C4-2B (cell line): ENCODE measurements around the gene ZNF775.

ENCODE experiments used
- H3K27ac ChIP-seq: fragments of 450-650 bp; 2 replicates; pipeline ENCODE4 v1.5.1; 2017
- CTCF ChIP-seq: fragments of 450-650 bp; conservative IDR thresholded peaks from 2 replicates; pipeline ENCODE4 v1.5.1; 2017; ENCODE audit warnings: mild to moderate bottlenecking
- ZFX ChIP-seq: fragments of 450-650 bp; IDR thresholded peaks from 2 replicates; pipeline ENCODE4 v1.6.1; 2017

The ZNF775 gene

DNA sequence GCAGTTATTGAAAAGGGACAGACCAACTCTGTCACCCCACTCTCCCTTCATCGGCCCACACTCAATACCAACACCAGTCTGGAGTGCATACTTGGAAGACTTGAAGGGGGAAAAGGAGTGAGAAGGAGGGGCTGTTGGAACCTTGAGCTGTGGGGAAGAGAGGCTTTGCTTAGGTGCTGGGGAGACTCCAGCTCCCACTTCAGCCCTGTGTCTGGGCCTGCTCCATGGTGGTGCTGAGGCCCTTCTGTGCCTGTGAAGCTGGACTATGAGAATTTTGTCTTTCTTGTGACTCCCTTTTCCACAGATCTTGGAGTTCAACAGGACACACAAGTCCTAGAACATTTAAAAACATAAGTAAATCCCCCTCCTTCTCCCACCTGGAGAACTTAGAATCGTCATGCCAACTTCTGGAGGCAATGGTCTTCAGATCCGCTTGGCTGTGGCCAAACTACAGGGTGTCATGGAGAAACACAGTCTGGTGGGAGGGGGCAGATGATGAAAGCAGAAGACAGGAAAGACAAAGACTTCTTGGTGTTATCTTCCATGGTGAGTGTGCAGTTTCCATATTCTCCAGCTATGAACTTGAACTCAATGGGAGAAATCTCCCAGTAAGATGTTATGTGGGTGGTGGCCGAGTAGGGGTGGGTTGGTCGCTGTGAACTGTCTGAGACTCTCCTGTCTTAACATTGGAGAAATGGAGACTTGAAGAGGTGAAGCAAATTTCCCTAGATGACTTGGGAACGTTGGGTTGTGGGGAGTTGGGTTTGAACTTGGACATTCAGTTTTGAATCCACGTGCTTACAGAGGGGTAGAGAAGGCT lies 52.9 kb downstream of the ZNF775 start:
- H3K27ac ChIP-seq = no peak overlapping the region
- TF ChIP-seq ZFX (no peak), CTCF (no peak)

DNA sequence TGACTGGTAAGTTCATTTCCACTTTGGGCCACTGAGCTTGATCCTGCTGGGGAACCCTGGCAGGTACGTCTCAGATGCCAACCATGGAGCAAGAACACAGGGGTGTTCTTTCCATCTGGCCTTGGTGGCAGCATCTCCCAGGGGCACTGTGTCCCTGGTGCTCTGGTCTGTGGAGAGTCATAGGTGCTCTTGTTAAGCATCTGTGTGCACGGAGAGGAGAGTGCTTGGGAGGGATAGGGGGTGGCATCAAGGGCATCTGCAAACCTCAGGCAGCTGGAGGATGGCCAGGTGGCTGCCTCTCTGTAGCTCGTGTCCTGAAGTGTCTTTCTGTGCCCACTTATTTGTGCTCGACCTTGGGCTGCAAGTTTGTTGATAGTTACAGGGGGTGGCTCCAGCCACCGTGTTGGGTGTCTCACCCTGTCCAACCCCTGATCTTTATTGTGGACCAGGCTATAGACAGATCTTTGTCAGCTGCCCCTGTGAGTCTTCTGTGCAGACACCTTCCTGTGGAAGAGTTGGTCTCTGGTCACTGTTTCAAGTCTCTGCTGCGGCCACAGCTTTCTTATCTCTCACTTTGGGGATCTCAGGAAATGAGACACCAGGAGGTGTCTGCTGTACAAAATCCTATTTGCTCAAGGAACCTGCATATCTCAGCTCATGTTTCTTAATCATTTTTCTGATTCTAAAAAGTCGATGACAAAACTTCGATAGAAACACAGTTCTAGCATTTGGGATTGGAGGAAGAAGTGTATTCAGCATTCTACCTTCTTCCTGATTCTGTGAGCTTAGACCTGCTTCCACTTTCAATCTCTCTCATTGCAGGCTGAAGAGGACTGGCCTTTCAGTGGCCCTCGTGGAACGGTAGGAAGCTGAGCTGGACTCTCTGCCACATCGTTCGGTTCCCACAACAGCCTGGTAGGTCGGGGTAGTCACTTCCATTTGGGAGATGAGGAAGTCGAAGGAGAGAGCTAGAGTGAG lies 54.1 kb downstream of the ZNF775 start:
- TF ChIP-seq ZFX = no peak
- no peak for TF ChIP-seq CTCF
- H3K27ac ChIP-seq = no peak overlapping the region

DNA sequence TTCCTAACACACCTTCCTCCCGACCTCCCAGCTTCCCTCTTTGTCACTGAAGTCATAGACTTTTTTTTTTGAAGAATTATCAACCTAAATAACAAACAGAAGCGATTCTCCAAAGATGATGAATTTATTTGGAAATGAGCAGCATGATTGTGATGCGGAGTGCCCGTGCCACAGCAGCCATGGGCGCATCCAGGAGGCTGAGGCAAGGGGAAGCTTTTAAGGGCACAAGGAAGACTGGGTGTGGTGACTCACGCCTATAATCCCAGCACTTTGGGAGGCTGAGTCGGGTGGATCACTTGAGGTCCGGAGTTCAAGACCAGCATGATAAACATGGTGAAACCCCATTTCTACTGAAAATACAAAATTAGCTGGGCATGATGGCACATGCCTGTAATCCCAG lies 55.1 kb downstream of the ZNF775 start:
- TF ChIP-seq CTCF = no peak
- no peak for TF ChIP-seq ZFX
- H3K27ac ChIP-seq = no peak overlapping the region

DNA sequence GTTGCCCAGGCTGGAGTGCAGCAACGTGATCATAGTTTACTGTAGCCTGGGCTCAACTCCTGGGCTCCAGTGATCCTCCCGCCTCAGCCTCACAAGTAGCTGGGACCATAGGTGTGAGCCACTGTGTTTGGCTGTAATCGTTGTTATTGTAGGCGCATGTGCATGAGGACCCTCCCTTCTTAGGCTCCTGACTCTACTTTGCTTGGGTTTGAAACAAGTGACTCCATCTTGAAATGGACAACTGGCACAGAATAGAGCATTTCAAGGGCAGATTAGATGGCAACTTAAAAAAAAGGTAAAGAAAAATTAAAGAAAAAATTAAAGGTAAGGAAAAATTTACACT lies 55.9 kb downstream of the ZNF775 start:
- no peak for TF ChIP-seq ZFX
- no peak overlapping the region for H3K27ac ChIP-seq

DNA sequence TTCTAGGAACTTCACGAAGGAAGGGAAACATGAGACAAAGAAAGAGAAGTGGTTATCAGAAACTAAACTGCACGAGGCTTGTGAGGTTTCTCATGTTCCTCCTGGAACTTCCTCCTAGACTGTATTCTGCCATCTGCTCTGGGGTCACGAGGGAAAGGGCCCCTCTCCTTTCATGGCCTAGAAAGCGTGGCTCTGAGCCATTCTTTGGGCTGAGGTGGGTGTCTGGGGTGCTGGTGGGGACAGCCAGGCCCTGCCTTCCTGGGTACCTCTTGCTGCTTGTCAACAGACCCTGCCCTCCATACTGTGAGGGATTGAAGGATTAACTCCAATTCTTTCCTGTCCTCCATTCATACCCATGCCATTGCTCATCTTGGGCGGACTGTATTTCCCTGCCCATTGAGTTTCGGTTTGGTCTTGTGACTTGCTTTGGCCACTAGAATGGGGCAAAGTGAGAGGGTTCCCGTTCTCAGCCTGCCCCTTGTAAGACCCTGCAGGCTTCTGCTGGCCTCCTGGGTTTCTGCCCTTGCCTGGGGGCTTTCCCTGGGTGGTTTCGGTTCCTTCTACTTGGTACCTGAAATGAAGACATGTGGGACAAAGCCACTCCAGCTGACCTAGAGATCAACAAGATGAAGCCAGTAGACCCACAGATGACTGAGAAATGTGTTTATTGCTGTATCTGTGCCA lies 56.4 kb downstream of the ZNF775 start:
- no peak overlapping the region for H3K27ac ChIP-seq
- TF ChIP-seq CTCF (no peak), ZFX (no peak)

GRCh38 chr7:150439967-150440366 lies 60.8 kb downstream of the ZNF775 start:
- no peak overlapping the region for H3K27ac ChIP-seq
- TF ChIP-seq CTCF (no peak), ZFX (no peak)

- no peak overlapping the region for H3K27ac ChIP-seq
- no peak for TF ChIP-seq CTCF
Observed at GRCh38 chr7:150441524-150441923, 62.4 kb downstream of the ZNF775 start.
